HG03280 (cell line): ENCODE data around the gene TFDP2.

Source experiments
- ATAC-seq: cut with Tn5 transposase; IDR thresholded peaks from one replicate; pipeline ENCODE4 v1.9.1; 2021; ENCODE audit warnings: mild to moderate bottlenecking, moderate library complexity; ENCODE audit not compliant: unreplicated experiment

Gene TFDP2

GRCh38 chr3:141969711-141970110 lies 179.6 kb downstream of the TFDP2 start:
- ATAC-seq = no peak

- ATAC-seq = no peak
Measured at GRCh38 chr3:141965471-141965870, 183.9 kb downstream of the TFDP2 start.

- ATAC-seq = no peak
Measured at GRCh38 chr3:141963301-141963700, 186.0 kb downstream of the TFDP2 start.

- ATAC-seq = no peak
Measured at GRCh38 chr3:141960731-141961130, 188.6 kb downstream of the TFDP2 start.

GRCh38 chr3:141959589-141960554 lies 189.5 kb downstream of the TFDP2 start:
- no peak for ATAC-seq

GRCh38 chr3:141955175-141955574 lies 194.2 kb downstream of the TFDP2 start:
- ATAC-seq = no peak

- ATAC-seq = no peak
Measured at GRCh38 chr3:141952611-141953010, 196.7 kb downstream of the TFDP2 start.

GRCh38 chr3:141950572-141951493 lies 198.5 kb downstream of the TFDP2 start:
- ATAC-seq = no peak

- ATAC-seq = no peak
Measured at GRCh38 chr3:141949972-141950371, 199.4 kb downstream of the TFDP2 start.

- ATAC-seq = no peak
Measured at GRCh38 chr3:141949399-141949798, 199.9 kb downstream of the TFDP2 start.

GRCh38 chr3:141945726-141946485 lies 203.4 kb downstream of the TFDP2 start:
- no peak for ATAC-seq

GRCh38 chr3:141942006-141942405 lies 207.3 kb downstream of the TFDP2 start:
- no peak for ATAC-seq

GRCh38 chr3:141941093-141941492 lies 208.3 kb downstream of the TFDP2 start:
- no peak for ATAC-seq

GRCh38 chr3:141940194-141940776 lies 209.1 kb downstream of the TFDP2 start:
- no peak for ATAC-seq

GRCh38 chr3:141939759-141940158 lies 209.6 kb downstream of the TFDP2 start:
- no peak for ATAC-seq

GRCh38 chr3:141938011-141938500 lies 211.3 kb downstream of the TFDP2 start:
- no peak for ATAC-seq

GRCh38 chr3:141934354-141934753 lies 215.0 kb downstream of the TFDP2 start:
- ATAC-seq = no peak

GRCh38 chr3:141933421-141934300 lies 215.7 kb downstream of the TFDP2 start:
- ATAC-seq = no peak

- ATAC-seq = no peak
Measured at GRCh38 chr3:141930801-141931200, 218.5 kb downstream of the TFDP2 start.
